CD4-positive, alpha-beta T cell treated with Interferon alpha-2 for 1 hour (primary cell): Measurements from ENCODE around the gene PVRIG.
"Not testable (repeated sequence)": the region's sequence is repeated elsewhere in the genome, so short reads cannot be mapped to it uniquely, and the experiment has no call there.

Experiments
- DNase-seq, 2 donors: peaks; one replicate each; pipeline ENCODE4 v3.0.0-alpha.2; 2020 to 2022

PVRIG gene

DNA sequence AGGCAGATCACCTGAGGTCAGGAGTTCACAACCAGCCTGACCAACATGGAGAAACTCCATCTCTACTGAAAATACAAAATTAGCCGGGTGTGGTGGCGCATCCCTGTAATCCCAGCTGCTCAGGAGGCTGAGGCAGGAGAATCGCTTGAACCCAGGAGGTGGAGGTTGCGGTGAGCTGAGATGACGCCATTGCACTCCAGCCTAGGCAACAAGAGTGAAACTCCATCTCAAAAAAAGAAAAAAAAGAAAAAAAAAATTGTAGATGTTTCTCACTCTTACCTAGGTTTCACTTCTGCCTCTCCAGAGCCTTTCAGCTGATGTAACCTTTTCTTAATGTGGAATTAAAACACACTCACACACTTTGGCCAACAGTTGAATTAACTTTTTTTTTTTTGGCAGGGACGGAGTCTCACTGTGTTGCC lies 23.8 kb upstream of the PVRIG start:
- DNase-seq, result not testable (repeated sequence)

GRCh38 chr7:100198266-100198665 lies 21.5 kb upstream of the PVRIG start:
- no peak for DNase-seq

GRCh38 chr7:100200693-100201092 lies 19.1 kb upstream of the PVRIG start:
- no peak for DNase-seq

- DNase-seq, result no peak
Measured at GRCh38 chr7:100204454-100204853, 15.3 kb upstream of the PVRIG start.

DNA sequence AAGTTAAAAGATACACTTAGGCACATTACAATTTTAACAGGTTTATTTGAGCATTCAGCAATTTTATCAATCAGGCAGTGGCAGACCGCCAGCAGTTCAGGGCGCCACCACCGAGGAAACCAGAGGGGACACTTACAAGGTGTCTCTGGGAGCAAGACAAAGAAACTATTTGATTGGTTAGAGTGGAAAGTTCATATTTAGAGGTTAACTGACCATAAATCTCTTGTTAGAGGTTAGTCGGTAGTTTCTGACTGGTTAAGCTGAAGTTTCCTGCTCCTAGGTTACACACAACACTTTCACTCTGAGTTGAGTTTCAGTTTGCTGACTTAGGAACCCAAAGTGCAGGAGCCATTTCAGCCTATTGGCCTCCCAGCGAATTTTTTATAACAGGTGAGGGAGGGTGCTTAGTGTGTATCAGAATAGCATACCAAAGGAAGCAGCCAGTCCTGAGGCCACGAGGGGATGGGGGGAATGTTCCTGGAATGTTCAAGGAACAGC lies 10.8 kb upstream of the PVRIG start:
- peak in 1 of 2 donors; percentile 65 for DNase-seq

GRCh38 chr7:100209493-100209892 lies 10.3 kb upstream of the PVRIG start:
- no peak for DNase-seq

DNA sequence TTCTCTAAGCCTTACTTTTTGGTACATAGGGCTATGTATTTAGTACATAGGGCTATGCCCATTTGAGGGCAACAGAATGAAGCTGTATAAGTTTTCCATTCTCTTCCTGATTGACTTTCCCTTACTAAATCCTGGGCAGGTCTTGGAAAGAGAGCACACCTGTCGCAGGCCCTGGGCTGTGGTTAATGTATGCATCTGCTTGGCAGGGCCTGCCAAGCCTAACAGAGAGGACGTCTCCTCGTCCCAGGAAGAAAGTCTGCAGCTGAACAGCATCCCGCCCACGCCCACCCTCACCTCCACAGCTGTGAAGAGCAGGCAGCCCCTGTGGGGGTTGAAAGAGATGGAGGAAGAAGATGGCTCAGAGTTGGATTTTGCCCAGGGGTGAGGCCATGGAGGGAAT lies 8.9 kb upstream of the PVRIG start:
- DNase-seq, result no peak

- peak; percentile 69 to 75 for DNase-seq
Measured at GRCh38 chr7:100211342-100211780, 8.4 kb upstream of the PVRIG start.

- DNase-seq, result no peak
Measured at GRCh38 chr7:100212631-100213286, 7.0 kb upstream of the PVRIG start.

DNA sequence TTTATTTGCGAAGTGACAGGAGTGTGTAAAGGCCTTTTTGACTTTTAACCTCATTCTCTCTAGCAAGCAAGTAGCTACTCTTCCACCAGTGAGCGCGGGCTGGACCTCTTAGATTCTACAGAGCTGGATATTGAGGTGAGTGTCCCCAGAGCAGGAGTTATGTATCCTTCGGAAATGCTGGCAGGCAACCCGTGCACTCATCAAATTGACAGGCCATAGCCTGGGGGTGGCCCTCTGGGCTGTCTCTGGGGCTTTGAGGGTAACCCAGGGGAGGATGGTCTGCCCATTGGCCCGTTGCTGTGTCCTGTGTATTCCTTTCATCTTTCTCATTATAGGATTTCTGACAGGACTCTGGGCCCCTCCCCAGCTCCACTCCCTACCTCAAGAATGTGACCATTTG lies 6.1 kb upstream of the PVRIG start:
- DNase-seq, result no peak

GRCh38 chr7:100214356-100214755 lies 5.4 kb upstream of the PVRIG start:
- DNase-seq, result peak in 1 of 2 donors; percentile 13

- DNase-seq, result no peak
Measured at GRCh38 chr7:100215895-100216294, 3.9 kb upstream of the PVRIG start.

- DNase-seq, result peak; percentile 85 to 88
Measured at GRCh38 chr7:100217934-100218333, 1.8 kb upstream of the PVRIG start.

DNA sequence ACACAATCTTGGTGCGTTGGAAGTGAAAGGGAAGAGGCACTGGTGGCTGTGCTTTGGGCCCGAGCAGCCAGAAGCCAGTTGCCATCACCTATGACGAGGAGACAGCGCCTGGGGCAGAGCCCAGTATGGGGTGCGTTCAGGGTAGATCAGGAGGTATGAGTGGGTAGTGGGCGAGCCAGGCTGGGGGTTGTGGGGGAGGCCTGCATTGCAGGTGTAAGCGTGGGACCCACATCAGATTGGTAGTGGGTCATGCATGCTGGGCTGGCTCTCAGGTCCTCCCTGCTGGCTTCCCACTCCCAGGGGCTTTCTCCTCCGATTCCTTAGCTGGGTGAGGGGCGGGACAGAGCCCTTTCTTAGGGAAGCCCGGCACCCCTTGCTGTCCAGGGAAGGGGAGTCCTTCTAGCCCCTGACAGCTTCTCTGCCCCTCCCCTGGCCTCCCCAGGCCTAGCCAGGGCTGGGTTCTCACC lies 445 bp upstream of the PVRIG start:
- DNase-seq, result peak in 1 of 2 donors; percentile 42

GRCh38 chr7:100220586-100221230 lies 959 bp downstream of the PVRIG start:
- DNase-seq, result no peak

DNA sequence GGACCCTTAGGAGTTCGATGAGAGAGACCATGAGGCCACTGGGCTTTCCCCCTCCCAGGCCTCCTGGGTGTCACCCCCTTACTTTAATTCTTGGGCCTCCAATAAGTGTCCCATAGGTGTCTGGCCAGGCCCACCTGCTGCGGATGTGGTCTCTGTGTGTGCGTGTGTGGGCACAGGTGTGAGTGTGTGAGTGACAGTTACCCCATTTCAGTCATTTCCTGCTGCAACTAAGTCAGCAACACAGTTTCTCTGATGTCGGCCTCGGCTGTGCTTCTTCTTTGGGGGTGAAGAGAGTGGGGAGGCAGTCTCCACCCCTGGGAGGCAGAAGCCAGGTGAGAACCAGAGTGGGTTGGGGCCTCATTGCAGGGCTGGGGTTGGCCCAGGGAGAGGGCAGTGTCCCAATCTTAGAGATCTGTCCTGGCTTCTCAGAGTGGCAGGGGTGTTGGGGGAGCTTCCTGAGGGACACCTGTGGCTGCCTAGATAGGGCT lies 1.5 kb downstream of the PVRIG start:
- DNase-seq, result peak; percentile 83 to 91

DNA sequence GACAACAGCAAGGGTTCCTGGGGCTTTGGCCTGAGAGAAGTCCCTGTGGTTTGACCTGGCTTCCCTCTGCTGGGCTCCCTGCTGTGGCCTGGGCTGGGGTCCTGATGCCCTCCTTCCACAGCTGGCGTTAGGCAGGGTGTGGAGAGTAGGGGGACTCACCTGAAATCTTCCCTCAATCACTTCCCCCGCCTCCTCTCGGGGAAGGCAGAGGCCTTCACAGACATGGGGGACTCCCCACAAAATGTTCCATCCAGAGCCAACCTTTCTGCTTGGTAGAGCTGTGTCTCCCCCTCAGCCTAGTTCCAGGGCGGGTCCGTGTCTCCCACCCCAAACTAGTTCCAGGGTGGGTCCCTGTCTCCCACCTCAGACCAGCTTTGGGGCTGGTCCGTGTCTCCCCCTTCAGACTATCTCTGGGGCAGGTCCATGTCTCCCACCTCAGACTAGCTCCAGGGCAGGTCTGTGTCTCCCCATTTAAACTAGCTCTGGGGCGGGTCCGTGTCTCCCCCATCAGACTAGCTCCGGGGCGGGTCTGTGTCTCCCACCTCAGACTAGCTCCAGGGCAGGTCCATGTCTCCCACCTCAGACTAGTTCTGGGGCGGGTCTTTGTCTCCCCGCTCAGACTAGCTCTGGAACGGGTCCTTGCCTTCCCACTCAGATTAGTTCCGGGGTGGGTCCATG lies 2.2 kb downstream of the PVRIG start:
- peak in 1 of 2 donors; percentile 48 for DNase-seq

GRCh38 chr7:100222445-100223132 lies 2.8 kb downstream of the PVRIG start:
- DNase-seq, result no peak

GRCh38 chr7:100223376-100223927 lies 3.7 kb downstream of the PVRIG start:
- DNase-seq, result not testable (repeated sequence)

GRCh38 chr7:100224891-100225290 lies 5.1 kb downstream of the PVRIG start:
- not testable (repeated sequence) for DNase-seq

GRCh38 chr7:100234660-100235317 lies 15.0 kb downstream of the PVRIG start:
- DNase-seq, result not testable (repeated sequence)

GRCh38 chr7:100239975-100240374 lies 20.2 kb downstream of the PVRIG start:
- not testable (repeated sequence) for DNase-seq
